A549 (cell line): Measurements from ENCODE around the gene KCNK2. TPM values are rescaled to one million over a fixed set of nuclear protein-coding genes. Genes with fewer than 3 reads are reported as not detected.

Experiments
- ATAC-seq, 2 experiments: fragments of 200-7000 bp in 1 of 2; fragments of >200 bp in 1 of 2; cut with Nextera tagmentation in 1 of 2; cut with Tn5 transposase in 1 of 2; 3 replicates each; pipeline versions ENCODE4 v1.8.0 to v1.9.1; 2018 to 2020; ENCODE audit warnings: mild to moderate bottlenecking in 1 of 2, moderate library complexity in 1 of 2
- CTCF ChIA-PET: fragments of 300-600 bp; sonication (Branson Sonifier 250); formaldehyde crosslinking; extraction: SDS; loops from one replicate; lab custom pipeline; 2021; ENCODE audit warnings: antibody characterized with exemption, inconsistent platforms; lab: Yijun Ruan, JAX
- POLR2A ChIA-PET: fragments of 350-600 bp; formaldehyde crosslinking; extraction: SDS; loops from one replicate; lab custom pipeline; 2021; ENCODE audit warnings: antibody characterized with exemption, inconsistent platforms; lab: Yijun Ruan, JAX
- DNase-seq, 2 experiments: peaks; one replicate each; pipeline versions ENCODE4 v3.0.0 to v3.0.0-alpha.2; 2011 to 2016; ENCODE audit warnings: low read depth in 1 of 2, low spot score in 1 of 2
- FAIRE-seq: peaks from 2 replicates; lab custom pipeline; 2011; peaks lifted over from hg19 to GRCh38; lab: Jason Lieb, UNC
- H3K27ac ChIP-seq, 2 experiments: fragments of >200 bp; sonication (Bioruptor Twin); formaldehyde crosslinking; 3 replicates each; pipeline ENCODE4 v1.5.1; 2016 to 2017
- H3K4me1 ChIP-seq: fragments of >200 bp; sonication (Bioruptor Twin); formaldehyde crosslinking; 3 replicates; pipeline ENCODE4 v1.6.1; 2016
- H3K4me2 ChIP-seq: fragments of >200 bp; sonication (Bioruptor Twin); formaldehyde crosslinking; 3 replicates; pipeline ENCODE4 v1.6.1; 2016
- H3K4me3 ChIP-seq: fragments of >200 bp; sonication (Bioruptor Twin); formaldehyde crosslinking; 3 replicates; pipeline ENCODE4 v1.5.1; 2016
- H3K9me3 ChIP-seq: fragments of >200 bp; sonication (Bioruptor Twin); formaldehyde crosslinking; 3 replicates; pipeline ENCODE4 v1.6.1; 2016
- BCL3 ChIP-seq: fragments of >200 bp; sonication (Bioruptor Twin); formaldehyde crosslinking; IDR thresholded peaks from 3 replicates; pipeline ENCODE4 v1.6.1; 2016
- CBX2 ChIP-seq: fragments of 200-600 bp; sonication (generic); IDR thresholded peaks from 2 replicates; pipeline ENCODE4 v1.6.1; 2016; ENCODE audit warnings: low read depth, mild to moderate bottlenecking, borderline replicate concordance
- CBX8 ChIP-seq: fragments of 200-600 bp; sonication (generic); IDR thresholded peaks from 2 replicates; pipeline ENCODE4 v1.6.1; 2016
- E2F6 ChIP-seq: IDR thresholded peaks from 2 replicates; pipeline ENCODE4 v1.6.1; 2012; ENCODE audit warnings: low read depth, borderline replicate concordance
- EP300 ChIP-seq, 2 experiments: fragments of >200 bp; sonication (Bioruptor Twin); formaldehyde crosslinking; IDR thresholded peaks; 2 replicates in 1 of 2; 3 replicates in 1 of 2; pipeline ENCODE4 v1.6.1; 2016 to 2017
- FOSB ChIP-seq: fragments of 250-450 bp; sonication (Bioruptor Pico); IDR thresholded peaks from 2 replicates; pipeline ENCODE4 v1.5.0; 2020; ENCODE audit warnings: mild to moderate bottlenecking, moderate library complexity
- FOSL2 ChIP-seq, 2 experiments: fragments of 450-650 bp in 1 of 2; fragments of >200 bp in 1 of 2; sonication (Bioruptor Twin) in 1 of 2; formaldehyde crosslinking; IDR thresholded peaks; 2 replicates each; pipeline versions ENCODE4 v1.5.0 to v1.6.1; 2016 to 2020; ENCODE audit warnings: mild to moderate bottlenecking in 1 of 2, moderate library complexity in 1 of 2
- GATA3 ChIP-seq: IDR thresholded peaks from 2 replicates; pipeline ENCODE4 v1.6.1; 2012; ENCODE audit warnings: borderline replicate concordance
- HOXA7 ChIP-seq: fragments of 250-450 bp; sonication (Bioruptor Pico); IDR thresholded peaks from 2 replicates; pipeline ENCODE4 v1.5.0; 2020; ENCODE audit warnings: mild to moderate bottlenecking, moderate library complexity
- HOXB13 ChIP-seq: fragments of 250-450 bp; sonication (Bioruptor Pico); IDR thresholded peaks from 2 replicates; pipeline ENCODE4 v1.5.0; 2020; ENCODE audit warnings: low read depth, mild to moderate bottlenecking, moderate library complexity
- KDM1A ChIP-seq: fragments of 200-600 bp; sonication (generic); IDR thresholded peaks from 2 replicates; pipeline ENCODE4 v1.6.1; 2016; ENCODE audit warnings: low read depth, mild to moderate bottlenecking
- KDM5A ChIP-seq: fragments of 200-600 bp; sonication (generic); IDR thresholded peaks from 2 replicates; pipeline ENCODE4 v1.6.1; 2016; ENCODE audit warnings: antibody characterized with exemption, mild to moderate bottlenecking
- MAFK ChIP-seq: fragments of 450-650 bp; IDR thresholded peaks from 2 replicates; pipeline ENCODE4 v1.6.1; 2014; ENCODE audit not compliant: partially characterized antibody
- MYC ChIP-seq: IDR thresholded peaks from 2 replicates; pipeline ENCODE4 v1.6.1; 2012; ENCODE audit warnings: mild to moderate bottlenecking, inconsistent platforms, low read length, improper control_type of control experiment, borderline replicate concordance
- NFE2L2 ChIP-seq: fragments of 150-350 bp; conservative IDR thresholded peaks from 2 replicates; pipeline ENCODE4 v1.6.1; 2014; ENCODE audit warnings: low read length
- NPAS2 ChIP-seq: fragments of 250-450 bp; sonication (Bioruptor Pico); IDR thresholded peaks from 2 replicates; pipeline ENCODE4 v1.8.0; 2022; ENCODE audit warnings: mild to moderate bottlenecking, moderate library complexity, borderline replicate concordance
- PHF8 ChIP-seq: fragments of 200-600 bp; sonication (generic); IDR thresholded peaks from 2 replicates; pipeline ENCODE4 v1.6.1; 2016; ENCODE audit warnings: low read depth, mild to moderate bottlenecking, antibody characterized with exemption, moderate library complexity, borderline replicate concordance
- POLR2A ChIP-seq: IDR thresholded peaks from 2 replicates; pipeline ENCODE4 v1.6.1; 2012; ENCODE audit warnings: mild to moderate bottlenecking, low read length
- RARB ChIP-seq: fragments of 250-450 bp; sonication (Bioruptor Pico); IDR thresholded peaks from 2 replicates; pipeline ENCODE4 v1.8.0; 2021; ENCODE audit warnings: mild to moderate bottlenecking, moderate library complexity
- RFX5 ChIP-seq: fragments of 450-650 bp; IDR thresholded peaks from 2 replicates; pipeline ENCODE4 v1.7.1; 2014; ENCODE audit warnings: antibody characterized with exemption, mild to moderate bottlenecking, moderate library complexity
- SMC3 ChIP-seq: fragments of >200 bp; sonication (Bioruptor Twin); formaldehyde crosslinking; IDR thresholded peaks from 3 replicates; pipeline ENCODE4 v1.6.1; 2018; ENCODE audit warnings: inconsistent platforms
- TFCP2L1 ChIP-seq: fragments of 250-450 bp; sonication (Bioruptor Pico); IDR thresholded peaks from 2 replicates; pipeline ENCODE4 v1.5.0; 2021; ENCODE audit warnings: mild to moderate bottlenecking
- TP53 ChIP-seq: fragments of 250-450 bp; sonication (Bioruptor Pico); IDR thresholded peaks from 2 replicates; pipeline ENCODE4 v1.5.0; 2021; ENCODE audit warnings: mild to moderate bottlenecking, moderate library complexity
- ZNF302 ChIP-seq: fragments of 250-450 bp; sonication (Bioruptor Pico); IDR thresholded peaks from 2 replicates; pipeline ENCODE4 v1.9.0; 2021; ENCODE audit warnings: inconsistent platforms, mild to moderate bottlenecking, moderate library complexity
- WGBS: methylation state at CpG from one replicate; pipeline ENCODE4 v1.1.6; 2017; ENCODE audit errors: missing lambda C conversion rate; 5-methylcytosine and 5-hydroxymethylcytosine counted together
- polyA plus RNA-seq, 4 experiments: library from polyadenylated mRNA; depleted of rRNA in 3 of 4; stranded (reverse); fragments of >200 nt; fragmentation: RNase III in 1 of 4; extraction: RNeasy Plus Mini Kit Qiagen cat#74134 plus additional on column Dnase treatment in 1 of 4; gene quantifications; 2 replicates in 3 of 4; 3 replicates in 1 of 4; pipeline ENCODE4 v1.2.3, GENCODE V29; 2011 to 2017
- TF ChIP-seq, protein P1 (sequence below): IDR thresholded peaks from 2 replicates; pipeline ENCODE4 v1.6.1; 2012
- TF ChIP-seq, protein P2 (sequence below): fragments of 150-350 bp; IDR thresholded peaks from 2 replicates; pipeline ENCODE4 v1.6.1; 2014; ENCODE audit warnings: low read depth, mild to moderate bottlenecking, low read length
- TF ChIP-seq, protein P3 (sequence below): fragments of >200 bp; sonication (Bioruptor Twin); formaldehyde crosslinking; IDR thresholded peaks from 2 replicates; pipeline ENCODE4 v1.6.1; 2016

KCNK2 gene
- polyA plus RNA-seq, 2 of the 4 experiments (the other 2 are of a cell fraction), result 0.04 TPM; not detected in 1

DNA sequence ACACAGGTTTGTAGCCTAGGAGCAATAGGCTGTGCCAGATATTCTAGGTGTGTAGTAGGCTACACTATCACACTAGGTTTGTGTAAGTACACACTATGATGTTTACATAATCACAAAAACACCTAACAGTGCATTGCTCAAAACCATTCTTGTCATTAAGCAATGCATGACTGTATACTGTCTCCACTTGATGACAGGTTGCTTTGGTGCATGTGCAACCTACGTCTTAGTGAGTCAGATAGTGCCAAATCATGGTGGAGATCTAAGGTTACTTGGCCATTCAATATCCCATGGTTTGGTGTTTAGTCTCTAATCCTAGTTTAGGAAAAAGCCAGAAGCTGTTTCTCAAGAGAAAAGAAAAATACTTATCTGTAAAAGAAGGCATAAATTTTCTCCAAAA lies 181.1 kb downstream of the KCNK2 start:
- no peak overlapping the region for H3K4me3 ChIP-seq
- no peak for ATAC-seq
- H3K4me1 ChIP-seq, result no peaks in the 10 kb centered on the region
- WGBS, result 7% methylated on average over 1 of the region's 1 CpG
- TF ChIP-seq KDM5A, result no peak
- TF ChIP-seq BCL3, result no peak
- FAIRE-seq, result no peak
- H3K4me2 ChIP-seq, result no peak overlapping the region
- POLR2A ChIA-PET, result no interaction called here
- no peaks in the 10 kb centered on the region for H3K9me3 ChIP-seq
- CTCF ChIA-PET, result interaction anchor here (0.7 kb wide), 1 partner anchor 355 kb away, joined by 3 read pairs; no protein-coding TSS in a partner anchor
- H3K27ac ChIP-seq, result no peak overlapping the region
- no peak for DNase-seq

DNA sequence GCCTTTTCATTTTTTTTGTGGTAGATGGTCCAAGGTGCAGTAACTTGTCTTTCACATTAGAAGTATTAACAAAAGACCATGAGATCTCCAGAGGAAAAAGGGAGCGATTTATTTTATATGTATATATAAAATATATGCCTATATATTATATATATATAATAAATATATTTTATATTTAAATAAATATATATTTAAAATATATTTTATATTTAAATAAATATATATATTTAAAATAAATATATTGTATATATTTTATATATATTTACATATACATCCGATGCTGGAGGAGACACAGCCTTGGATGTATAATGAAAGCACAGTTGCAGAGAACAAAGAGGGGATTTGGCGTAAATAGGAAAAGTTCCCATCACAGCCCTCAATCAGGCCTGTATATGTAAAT lies 182.1 kb downstream of the KCNK2 start:
- TF ChIP-seq KDM1A (no peak), EP300 (IDR thresholded peaks at IDR 0.05) (no peak), ZNF302 (no peak), SMC3 (no peak), RFX5 (no peak), HOXA7 (CRISPR knock-in tag) (no peak), HOXB13 (CRISPR knock-in tag) (no peak), PHF8 (no peak), FOSL2 (IDR thresholded peaks at IDR 0.05) (no peak), FOSL2 (CRISPR knock-in tag; IDR thresholded peaks at IDR 0.05) (no peak), NPAS2 (CRISPR knock-in tag) (no peak), RARB (no peak), MAFK (no peak), FOSB (CRISPR knock-in tag) (no peak), MYC (no peak), TFCP2L1 (CRISPR knock-in tag) (no peak), TP53 (CRISPR knock-in tag) (no peak), POLR2A (no peak), NFE2L2 (no peak)
- TF ChIP-seq, protein P1, sequence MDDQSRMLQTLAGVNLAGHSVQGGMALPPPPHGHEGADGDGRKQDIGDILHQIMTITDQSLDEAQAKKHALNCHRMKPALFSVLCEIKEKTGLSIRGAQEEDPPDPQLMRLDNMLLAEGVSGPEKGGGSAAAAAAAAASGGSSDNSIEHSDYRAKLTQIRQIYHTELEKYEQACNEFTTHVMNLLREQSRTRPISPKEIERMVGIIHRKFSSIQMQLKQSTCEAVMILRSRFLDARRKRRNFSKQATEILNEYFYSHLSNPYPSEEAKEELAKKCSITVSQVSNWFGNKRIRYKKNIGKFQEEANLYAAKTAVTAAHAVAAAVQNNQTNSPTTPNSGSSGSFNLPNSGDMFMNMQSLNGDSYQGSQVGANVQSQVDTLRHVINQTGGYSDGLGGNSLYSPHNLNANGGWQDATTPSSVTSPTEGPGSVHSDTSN, result no peak
- TF ChIP-seq, protein P2, sequence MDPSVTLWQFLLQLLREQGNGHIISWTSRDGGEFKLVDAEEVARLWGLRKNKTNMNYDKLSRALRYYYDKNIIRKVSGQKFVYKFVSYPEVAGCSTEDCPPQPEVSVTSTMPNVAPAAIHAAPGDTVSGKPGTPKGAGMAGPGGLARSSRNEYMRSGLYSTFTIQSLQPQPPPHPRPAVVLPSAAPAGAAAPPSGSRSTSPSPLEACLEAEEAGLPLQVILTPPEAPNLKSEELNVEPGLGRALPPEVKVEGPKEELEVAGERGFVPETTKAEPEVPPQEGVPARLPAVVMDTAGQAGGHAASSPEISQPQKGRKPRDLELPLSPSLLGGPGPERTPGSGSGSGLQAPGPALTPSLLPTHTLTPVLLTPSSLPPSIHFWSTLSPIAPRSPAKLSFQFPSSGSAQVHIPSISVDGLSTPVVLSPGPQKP, result no peak
- Histone ChIP-seq H3K27ac (no peak overlapping the region), H3K4me1 (no peaks in the 10 kb centered on the region), H3K9me3 (no peaks in the 10 kb centered on the region), H3K4me3 (no peak overlapping the region), H3K4me2 (no peak overlapping the region)
- ATAC-seq (no peak), DNase-seq (no peak), FAIRE-seq (no peak)
- WGBS, result 42% methylated on average over 3 of the region's 3 CpGs
- CTCF ChIA-PET, result no interaction called here
- POLR2A ChIA-PET, result no interaction called here

- DNase-seq (no peak), FAIRE-seq (no peak)
Measured at GRCh38 chr1:215267495-215267894, 185.0 kb downstream of the KCNK2 start.

More at GRCh38 chr1:215267495-215267894, 185.0 kb downstream of the KCNK2 start:
- no peaks in the 10 kb centered on the region for H3K4me1 ChIP-seq
- no peak overlapping the region for H3K4me3 ChIP-seq
- H3K9me3 ChIP-seq, result no peaks in the 10 kb centered on the region
- H3K27ac ChIP-seq, result no peak overlapping the region
- 0% methylated on average over 1 of the region's 1 CpG for WGBS
- no peak for TF ChIP-seq CBX2
- no peak for TF ChIP-seq FOSB (CRISPR knock-in tag)
- no peak for TF ChIP-seq E2F6
- no peak for TF ChIP-seq GATA3
- TF ChIP-seq, protein P3, sequence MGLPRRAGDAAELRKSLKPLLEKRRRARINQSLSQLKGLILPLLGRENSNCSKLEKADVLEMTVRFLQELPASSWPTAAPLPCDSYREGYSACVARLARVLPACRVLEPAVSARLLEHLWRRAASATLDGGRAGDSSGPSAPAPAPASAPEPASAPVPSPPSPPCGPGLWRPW, result no peak
- no peak for TF ChIP-seq CBX8
- TF ChIP-seq, protein P2, result no peak
- no peak overlapping the region for H3K4me2 ChIP-seq
- ATAC-seq, result no peak
- ChIA-PET POLR2A (no interaction called here), CTCF (no interaction called here)
